MV-4-11 (cell line): ENCODE results near the gene SKIC2.
"Not testable (repeated sequence)": the region's sequence is repeated elsewhere in the genome, so short reads cannot be mapped to it uniquely, and the experiment has no call there.

Experiments used
- DNase-seq: peaks from one replicate; lab custom pipeline; 2025; lab: John Stamatoyannopoulos, UW

The SKIC2 gene

GRCh38 chr6:32004864-32005537 lies 46.0 kb downstream of the SKIC2 start:
- not testable (repeated sequence) for DNase-seq

DNA sequence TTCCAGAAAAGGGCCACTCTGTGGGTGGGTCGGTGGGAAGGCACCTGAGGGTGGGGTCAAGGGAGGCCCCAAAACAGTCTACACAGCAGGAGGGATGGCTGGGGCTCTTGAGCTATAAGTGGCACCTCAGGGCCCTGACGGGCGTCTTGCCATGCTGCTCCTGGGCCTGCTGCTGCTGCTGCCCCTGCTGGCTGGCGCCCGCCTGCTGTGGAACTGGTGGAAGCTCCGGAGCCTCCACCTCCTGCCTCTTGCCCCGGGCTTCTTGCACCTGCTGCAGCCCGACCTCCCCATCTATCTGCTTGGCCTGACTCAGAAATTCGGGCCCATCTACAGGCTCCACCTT lies 46.5 kb downstream of the SKIC2 start:
- not testable (repeated sequence) for DNase-seq

DNA sequence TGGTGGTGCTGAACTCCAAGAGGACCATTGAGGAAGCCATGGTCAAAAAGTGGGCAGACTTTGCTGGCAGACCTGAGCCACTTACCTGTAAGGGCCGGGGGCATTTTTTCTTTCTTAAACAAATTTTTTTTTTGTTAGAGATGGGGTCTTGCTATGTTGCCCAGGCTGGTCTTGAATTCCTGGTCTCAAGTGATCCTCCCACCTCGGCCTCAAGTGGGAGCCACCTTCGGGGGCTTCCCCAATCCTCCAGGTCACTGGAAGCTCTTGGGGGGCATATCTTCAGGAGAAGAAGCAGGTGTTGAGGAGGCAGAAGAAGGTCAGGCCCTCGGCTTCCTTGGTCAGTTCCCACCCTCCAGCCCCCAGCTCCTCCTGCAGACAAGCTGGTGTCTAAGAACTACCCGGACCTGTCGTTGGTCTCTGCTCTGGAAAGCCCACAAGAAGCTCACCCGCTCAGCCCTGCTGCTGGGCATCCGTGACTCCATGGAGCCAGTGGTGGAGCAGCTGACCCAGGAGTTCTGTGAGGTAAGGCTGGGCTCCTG lies 47.1 kb downstream of the SKIC2 start:
- DNase-seq: not testable (repeated sequence)

GRCh38 chr6:32007086-32007485 lies 48.1 kb downstream of the SKIC2 start:
- DNase-seq: not testable (repeated sequence)

GRCh38 chr6:32008037-32008436 lies 49.1 kb downstream of the SKIC2 start:
- not testable (repeated sequence) for DNase-seq

DNA sequence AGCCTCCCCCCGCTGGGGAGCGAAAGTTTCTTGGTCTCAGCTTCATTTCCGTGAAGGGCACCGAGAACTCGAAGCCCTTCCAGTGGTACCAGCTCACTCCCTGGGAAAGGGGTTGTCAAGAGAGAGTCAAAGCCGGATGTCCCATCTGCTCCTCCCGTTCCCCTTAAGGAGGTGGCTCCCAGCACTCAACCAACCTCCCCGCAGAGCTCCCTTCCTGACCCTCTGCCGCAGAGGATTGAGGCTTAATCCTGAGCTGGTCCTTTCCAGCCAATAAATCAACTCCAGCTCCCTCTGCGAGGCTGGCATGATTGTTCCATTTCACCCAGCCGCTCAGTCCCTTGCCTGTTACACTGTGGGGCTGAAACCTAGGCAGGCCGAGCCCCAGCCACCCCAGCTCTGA lies 49.6 kb downstream of the SKIC2 start:
- not testable (repeated sequence) for DNase-seq

DNA sequence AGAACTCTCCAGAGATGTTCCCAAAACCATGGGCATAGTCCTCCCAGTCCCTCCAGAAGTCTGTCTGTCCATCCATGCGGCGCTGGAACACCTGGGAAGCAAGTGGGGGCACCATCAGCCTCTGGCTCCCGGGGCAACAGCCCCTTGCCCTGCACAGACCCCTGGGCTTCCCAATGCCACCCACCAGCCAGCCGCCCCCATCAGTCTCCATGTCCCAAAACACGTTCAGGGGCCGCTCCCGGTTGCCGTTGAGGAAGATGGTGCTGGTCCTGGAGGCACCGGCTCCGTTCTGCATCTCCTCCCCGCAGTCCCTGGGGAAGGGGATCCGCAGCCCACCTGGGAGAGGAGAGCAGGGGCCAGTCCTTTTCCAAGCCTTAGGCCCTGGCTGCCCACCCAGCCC lies 50.6 kb downstream of the SKIC2 start:
- DNase-seq: not testable (repeated sequence)

DNA sequence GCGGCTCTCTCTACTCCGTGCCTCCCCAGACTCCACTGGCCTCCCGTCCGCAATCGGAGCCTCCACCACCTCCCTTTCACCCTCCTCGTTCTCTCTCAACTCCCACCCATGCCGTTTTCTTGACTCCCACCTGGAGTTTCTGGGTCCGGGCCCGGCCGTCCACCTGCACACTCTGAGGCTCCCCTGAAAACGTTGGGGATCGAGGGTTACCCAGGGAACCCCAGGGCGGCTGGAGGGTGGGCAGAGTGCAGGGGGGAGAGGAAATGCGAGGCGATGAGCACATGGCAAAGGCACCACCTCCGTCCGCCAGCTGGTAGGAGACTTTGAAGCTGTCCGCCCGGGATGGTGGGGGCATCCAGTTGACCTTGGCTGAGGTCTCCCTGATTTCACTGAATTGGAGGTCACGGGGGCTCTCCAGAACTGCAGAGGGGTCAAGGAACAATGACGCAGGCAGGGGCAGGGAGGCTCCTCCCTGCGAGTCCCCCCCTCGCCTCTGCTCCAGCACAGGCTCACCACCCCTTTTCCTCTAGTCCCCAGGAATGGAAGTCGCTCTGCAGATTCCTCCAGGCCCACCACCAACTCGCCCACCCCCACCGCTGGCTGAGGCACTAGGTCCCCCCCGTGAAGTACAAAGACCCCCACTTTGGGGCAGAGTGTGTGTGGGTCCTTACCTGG lies 52.0 kb downstream of the SKIC2 start:
- DNase-seq: not testable (repeated sequence)

DNA sequence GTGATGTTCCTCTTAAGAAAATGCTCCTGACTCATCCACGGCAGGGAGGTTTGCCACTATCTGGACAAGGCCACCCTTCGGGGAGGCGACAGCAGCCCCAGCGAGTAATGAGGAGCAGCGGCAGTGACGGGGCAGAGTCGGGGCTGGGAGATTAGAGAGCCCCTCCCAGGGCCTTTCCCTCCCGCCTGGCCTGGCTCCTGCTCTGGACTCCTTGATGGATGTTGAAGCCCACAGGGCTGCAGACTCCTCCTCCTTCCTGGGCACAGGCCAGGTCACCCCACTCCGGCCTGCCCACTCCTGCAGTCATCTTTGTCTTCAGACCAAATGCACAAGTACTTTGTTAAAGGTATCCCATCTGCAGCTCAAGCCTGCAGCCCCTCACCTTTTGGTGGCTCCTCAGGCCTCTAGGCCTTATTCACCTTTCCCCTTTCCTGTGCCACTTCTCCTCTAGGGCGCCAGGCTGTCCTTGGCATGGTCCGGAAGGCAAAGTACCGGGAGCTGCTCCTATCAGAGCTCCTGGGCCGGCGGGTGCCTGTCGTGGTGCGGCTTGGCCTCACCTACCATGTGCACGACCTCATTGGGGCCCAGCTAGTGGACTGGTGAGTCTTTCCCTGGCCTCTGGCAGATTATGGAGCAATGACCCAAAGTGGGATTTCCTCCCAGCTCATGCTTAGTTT lies 54.1 kb downstream of the SKIC2 start:
- DNase-seq: not testable (repeated sequence)

DNA sequence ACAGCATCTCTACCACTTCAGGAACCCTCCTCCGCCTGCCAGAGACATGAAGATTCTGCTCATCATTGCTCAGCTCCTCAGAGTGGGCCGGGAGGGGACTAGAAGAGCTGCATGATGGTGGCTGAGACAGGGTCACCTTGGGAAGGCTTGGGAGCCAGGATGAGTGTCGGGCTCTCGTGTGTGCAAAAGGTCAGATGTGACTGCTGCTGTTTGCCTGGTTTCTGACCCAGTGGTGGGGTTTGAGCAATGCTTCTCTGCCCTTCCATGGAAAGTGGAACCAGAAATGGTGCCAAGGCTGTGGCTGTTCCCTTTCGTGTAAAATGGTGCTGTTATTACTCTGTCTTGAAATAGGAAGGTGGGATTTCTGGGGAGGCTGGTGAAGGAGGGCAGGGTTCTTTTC lies 54.8 kb downstream of the SKIC2 start:
- not testable (repeated sequence) for DNase-seq

DNA sequence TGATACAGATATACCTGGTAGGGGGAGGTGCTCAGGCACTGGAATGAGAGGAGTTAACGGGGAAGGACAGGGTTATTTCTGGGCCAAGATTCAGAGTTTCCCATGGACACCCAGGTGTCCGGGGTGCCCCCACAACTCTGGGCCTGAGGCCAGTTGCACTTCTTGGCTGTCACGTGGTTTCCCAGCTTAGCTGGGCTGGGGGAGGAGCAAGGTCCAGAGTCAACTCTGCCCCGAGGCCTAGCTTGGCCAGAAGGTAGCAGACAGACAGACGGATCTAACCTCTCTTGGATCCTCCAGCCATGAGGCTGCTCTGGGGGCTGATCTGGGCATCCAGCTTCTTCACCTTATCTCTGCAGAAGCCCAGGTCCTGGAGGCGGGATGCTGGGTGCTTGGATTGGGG lies 55.6 kb downstream of the SKIC2 start, which contains the start of gene C4B:
TSS of gene C4B (plus strand) at position 249 of the 400 bp plus-strand sequence. CDS start at position 300, 51 bp downstream.
- DNase-seq: not testable (repeated sequence)
